NCI-H2171 treated with DMSO at 0.1 percent for 48 hours (cell line): ENCODE data around the gene LDB2.
"Not testable (repeated sequence)": the region's sequence is repeated elsewhere in the genome, so short reads cannot be mapped to it uniquely, and the experiment has no call there.

Experiments
- DNase-seq: peaks from one replicate; lab custom pipeline; 2025; lab: John Stamatoyannopoulos, UW

The LDB2 gene

DNA sequence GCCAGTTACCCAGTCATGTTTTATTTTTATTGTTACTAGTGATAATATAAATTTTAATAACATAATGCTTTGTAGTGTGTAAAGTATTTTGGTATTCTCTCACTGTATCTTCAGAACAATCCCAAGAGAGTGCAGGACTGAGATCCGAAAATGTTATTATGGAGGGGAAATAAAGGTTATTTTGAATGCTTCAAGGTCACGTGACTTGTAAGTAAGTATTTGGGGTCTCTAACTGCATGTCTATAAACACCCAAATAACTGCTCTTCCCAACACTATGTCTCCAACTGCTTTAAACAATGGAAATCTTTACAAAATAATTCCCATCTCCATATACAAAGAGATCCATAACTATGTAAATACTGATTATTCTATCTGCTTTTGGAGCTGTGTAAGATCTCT, 302.2 kb downstream of the LDB2 start:
- no peak for DNase-seq

GRCh38 chr4:16594128-16594527, 304.3 kb downstream of the LDB2 start:
- DNase-seq, result no peak

- DNase-seq, result no peak
These were observed 305.1 kb downstream of the LDB2 start for GRCh38 chr4:16593386-16593785.

DNA sequence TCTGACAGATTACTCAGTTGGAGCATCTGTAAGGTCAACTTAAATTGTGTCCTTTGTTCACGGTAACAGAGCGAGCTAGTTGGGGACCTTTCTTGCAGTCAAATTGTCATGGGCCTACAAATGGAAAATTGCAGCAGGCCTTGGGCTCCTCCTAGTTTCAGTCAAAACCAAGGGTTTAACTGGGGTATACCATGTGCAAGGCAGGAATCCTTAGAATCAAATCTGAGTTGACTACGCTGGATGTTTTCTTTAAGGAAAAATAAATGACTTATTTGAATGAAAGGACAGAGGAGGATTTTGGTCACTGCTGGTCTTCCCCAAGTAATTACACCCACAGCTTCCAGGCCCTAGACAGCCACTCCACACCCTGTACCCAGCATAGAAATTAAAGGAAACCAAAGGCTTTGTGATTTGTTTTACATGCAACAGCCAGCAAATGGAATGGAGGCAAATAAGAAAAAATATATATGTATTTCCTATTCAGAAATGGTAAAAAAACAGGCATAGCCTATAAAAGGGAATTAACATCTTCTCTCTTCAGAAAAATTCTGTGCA, 307.1 kb downstream of the LDB2 start:
- DNase-seq, result no peak

- no peak for DNase-seq
These were observed 307.6 kb downstream of the LDB2 start for GRCh38 chr4:16590797-16591196.

DNA sequence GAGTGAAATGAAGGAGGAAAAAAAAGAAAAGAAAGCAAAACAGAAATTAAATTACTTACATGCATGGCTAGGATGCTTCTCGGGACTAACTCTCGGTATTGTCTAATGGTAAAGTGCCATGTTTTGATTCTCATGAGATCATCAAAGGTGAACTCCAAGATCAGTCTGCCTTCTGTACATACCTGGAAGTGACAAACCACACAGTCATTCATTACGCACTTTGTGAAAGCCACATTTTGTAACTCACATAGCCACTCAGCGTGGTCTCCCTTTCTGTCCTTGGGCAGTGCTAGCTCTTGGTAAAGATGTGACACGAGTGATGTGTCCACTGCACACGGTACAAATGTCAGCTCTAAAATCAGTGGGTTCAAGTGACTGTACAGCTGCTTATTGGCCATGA, 309.8 kb downstream of the LDB2 start:
- DNase-seq, result no peak

DNA sequence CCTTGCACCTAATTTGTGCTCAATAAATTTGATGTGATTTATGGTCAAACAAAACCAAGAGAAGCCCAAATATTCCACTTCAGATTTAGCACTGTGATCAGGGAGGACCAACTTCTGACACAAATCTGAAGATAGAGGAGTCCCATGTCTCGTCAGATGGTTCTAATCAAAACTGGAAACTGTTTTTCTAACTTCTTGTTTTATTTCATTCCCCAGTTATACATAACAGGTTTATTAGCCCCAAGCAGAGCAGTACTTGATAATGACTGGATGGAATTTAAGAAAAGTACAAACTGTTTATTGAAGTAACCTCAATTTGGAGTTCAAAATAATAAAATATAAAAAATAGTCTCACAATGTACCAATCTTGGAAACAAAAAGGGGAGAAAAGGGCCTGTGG, 310.3 kb downstream of the LDB2 start:
- no peak for DNase-seq

DNA sequence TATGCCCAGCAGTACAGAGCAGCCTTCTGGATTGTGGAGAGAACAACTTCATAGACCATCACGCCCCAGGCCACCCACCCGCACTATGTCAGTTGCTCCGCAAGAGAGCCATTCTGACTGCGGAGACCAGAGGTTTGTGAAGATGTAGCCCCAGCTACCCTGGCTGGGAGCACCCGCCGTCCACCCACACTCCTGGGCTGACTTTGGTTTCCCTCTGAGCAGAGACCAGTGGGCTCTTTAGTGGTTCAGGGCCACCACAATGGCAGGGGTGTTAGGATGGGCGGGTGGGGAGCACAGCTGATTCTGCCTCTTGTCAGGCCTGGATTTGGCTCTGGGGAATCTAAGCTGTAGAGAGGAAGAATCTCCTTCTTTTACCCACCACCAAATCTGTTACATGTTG, 313.4 kb downstream of the LDB2 start:
- no peak for DNase-seq

- no peak for DNase-seq
These were observed 314.7 kb downstream of the LDB2 start for GRCh38 chr4:16583764-16584163.

DNA sequence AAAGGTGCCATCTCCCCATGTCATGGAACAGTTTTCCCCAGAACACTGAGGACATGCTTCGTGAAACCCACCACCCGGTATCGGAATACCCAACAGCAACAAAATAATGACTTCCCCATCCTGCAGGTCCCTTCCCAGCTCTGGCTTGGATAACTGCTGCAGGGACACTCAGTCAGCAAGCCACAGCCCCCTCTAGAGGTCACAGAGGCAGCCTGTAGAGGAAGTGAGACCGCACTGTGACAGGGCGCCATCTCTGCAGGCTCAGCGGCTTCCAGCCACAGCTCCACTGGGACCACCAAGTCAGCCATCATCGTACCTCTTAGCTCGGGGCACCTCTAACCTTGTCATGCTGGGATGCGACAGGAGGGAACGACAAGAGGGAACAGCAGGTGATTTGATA, 315.9 kb downstream of the LDB2 start:
- DNase-seq, result no peak

GRCh38 chr4:16582036-16582435, 316.4 kb downstream of the LDB2 start:
- DNase-seq, result no peak

DNA sequence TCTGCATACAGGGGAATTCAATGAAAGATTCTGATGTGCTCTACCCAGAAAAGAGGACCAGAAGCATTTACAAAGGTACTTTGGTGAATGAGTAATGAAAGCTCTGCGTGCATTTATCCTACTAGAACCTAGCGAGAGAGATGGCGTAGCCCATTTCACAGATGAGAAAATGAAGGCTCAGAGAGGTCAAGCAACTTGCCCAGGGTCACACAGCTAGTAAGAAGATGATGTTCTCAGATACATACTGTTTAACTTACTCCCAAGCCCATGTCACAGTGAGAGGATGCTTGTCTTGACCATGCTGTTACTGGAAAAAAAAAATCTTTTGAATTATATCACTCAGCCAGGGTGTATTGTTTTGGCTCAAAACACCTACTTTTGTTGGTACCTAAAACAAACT, 317.3 kb downstream of the LDB2 start:
- no peak for DNase-seq

GRCh38 chr4:16580514-16580913, 317.9 kb downstream of the LDB2 start:
- no peak for DNase-seq

DNA sequence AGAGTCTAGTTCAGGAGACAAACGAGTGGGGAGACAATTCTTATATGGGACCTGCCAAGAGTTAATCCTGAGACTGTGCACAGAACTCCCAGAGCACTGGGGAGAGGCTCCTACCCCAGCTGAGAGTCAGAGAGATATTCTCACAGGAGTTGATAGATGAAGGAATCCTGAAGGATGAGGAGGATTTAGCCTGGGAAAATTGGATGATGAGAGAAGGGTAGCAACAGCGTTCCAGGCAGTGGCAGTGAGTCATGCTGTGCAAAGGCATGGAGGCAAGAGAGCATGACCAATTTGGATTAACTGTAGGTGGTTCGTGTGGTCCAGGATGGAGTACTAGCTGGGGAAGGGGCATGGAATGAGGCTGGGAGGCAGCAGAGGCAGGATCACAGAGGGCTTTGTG, 318.6 kb downstream of the LDB2 start:
- no peak for DNase-seq

DNA sequence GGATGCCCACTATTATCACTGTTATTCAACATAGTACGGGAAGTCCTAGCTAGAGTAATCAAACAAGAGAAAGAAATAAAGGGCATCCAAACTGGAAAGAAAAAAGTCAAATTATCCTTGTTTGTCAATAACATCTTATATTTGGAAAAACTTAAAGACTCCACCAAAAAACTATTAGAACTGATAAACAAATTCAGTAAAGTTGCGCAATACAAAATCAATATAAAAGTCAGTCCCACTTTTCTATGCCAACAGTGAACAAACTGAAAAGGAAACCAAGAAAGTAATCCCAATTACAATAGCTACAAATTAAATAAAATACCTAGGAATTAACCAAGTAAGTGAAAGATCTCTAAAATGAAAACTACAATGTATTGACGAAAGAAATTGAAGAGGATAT, 321.3 kb downstream of the LDB2 start:
- no peak for DNase-seq

DNA sequence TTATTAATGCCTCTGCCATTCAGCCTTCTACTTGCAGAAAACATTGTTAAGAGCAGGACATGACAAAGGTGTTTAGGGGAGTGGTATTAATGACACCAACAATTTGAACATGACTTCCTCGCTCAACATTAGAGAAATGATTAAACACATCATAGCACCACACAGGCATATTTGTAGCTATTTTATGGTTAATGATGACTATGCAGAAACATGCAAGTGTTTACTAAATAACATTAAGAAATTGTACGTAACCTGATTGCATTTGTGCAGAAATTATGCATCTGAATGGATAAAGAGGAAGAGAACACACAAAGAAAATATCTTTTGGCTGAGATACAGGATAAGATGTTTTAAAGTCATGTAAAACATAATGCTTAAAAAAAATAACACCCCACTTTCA, 323.5 kb downstream of the LDB2 start:
- DNase-seq, result no peak

GRCh38 chr4:16573739-16574138, 324.7 kb downstream of the LDB2 start:
- DNase-seq, result no peak

- DNase-seq, result no peak
These were observed 325.2 kb downstream of the LDB2 start for GRCh38 chr4:16573206-16573605.

- DNase-seq, result no peak
These were observed 325.8 kb downstream of the LDB2 start for GRCh38 chr4:16572631-16573030.

DNA sequence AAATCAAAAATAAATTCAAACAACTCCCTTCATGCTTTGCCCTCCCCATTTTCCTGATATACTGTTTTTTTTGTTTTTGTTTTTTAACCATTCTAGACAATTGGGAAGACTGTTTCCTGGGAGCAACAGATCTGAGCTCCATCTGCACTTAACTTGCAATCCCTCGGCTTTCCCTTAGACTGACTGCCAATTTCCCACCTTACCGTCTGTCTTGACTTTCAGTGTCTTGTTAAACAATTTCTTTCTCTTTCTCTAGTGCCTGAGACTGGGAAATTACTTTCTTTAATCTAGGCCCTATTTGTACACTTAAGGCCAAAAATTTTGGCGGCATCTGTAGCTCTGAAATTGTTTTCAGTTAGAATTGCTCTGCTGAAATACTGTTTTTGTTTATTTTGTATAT, 326.3 kb downstream of the LDB2 start:
- DNase-seq, result no peak

DNA sequence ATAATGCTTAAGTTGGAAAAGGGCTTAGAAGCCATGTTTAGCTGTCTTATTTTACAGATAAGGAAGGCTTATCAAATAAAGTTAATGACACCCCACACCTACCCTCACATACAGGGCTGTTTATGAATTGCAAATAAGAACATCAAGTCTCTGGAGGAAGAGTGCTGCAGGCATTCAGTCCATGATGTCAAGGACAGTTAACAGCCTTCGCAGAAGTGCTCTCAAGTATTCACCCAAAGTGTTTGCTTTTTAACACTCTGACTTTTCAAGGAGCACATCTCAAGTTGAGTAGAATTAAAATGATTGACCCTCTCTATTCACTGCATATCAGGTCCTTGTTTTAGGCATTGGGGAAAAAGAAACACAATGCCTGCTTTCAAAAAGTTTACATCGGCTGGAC, 328.7 kb downstream of the LDB2 start:
- no peak for DNase-seq

GRCh38 chr4:16557316-16557715, 341.1 kb downstream of the LDB2 start:
- not testable (repeated sequence) for DNase-seq

DNA sequence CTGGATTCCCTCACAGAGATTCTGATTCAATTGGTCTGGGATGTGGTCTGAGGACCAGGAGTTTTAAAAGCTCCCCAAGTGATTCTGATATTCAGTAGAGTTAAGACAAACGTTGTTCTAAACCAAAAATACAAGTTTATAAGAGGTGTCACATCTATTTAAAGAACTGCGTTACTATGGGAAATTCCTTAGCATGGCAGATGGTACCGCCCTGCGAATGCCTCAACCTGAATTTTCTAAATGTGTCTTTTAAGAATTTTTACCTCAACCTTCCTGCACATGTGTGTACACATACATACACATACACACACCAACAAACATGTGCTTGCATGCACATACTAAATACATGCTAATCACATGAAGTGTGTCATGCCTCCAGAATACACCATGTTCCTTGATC, 343.3 kb downstream of the LDB2 start:
- DNase-seq, result no peak

DNA sequence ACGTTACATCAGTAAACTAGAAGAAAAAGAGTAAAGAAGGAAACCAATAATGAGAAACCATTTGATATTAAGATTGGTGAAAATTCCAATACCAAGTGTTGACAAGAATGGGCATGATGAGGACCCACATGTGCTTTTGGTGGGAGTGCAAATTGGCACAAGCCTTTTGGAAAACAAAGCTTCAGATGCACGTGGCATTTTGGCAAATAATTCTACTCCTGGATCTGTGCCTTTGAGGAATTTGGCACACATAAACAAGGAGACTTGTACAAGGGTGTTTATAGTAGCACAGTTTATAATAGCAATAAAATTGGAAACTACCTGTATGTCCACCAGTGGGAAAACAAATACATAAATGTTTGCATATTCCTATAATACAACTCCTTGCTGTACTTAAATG, 347.9 kb downstream of the LDB2 start:
- no peak for DNase-seq

DNA sequence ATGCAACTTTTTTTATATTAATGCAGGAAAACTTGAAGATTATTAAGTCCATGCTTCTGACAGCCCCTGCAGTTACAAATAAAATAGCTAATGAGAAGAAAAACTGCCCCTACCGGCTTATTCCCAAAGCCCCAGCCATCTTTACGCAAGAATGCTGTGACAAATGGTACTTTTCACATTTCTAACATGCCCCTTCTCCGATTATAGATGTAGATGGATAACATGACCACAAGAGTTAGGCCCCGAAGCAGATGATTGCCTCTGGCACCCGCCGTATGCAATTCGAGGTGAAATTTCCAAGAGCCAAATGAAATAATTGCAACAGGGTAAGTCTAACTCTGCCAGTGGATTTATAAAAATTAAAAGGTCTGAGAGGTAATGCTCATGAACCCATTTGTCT, 352.8 kb downstream of the LDB2 start:
- no peak for DNase-seq
